Motor neuron (in vitro differentiated cells): Measurements from ENCODE around the gene TMEM253. TPM values are rescaled to one million over a fixed set of nuclear protein-coding genes. Genes with fewer than 3 reads are reported as not detected.

Source experiments
- ATAC-seq, 8 experiments: fragments of 200-7000 bp; cut with Tn5 transposase; replicated peaks in 6 of 8; 2 replicates each; pipeline ENCODE4 v1.8.0; 2021; ENCODE audit warnings: mild to moderate bottlenecking in 8 of 8, moderate library complexity in 8 of 8
- H3K27ac ChIP-seq, 2 donors: fragments of 250-450 bp; sonication (Bioruptor Pico); 2 replicates each; pipeline ENCODE4 v1.9.0; 2021; ENCODE audit warnings: antibody characterized with exemption in 2 of 2, mild to moderate bottlenecking in 2 of 2, moderate library complexity in 1 of 2
- H3K4me1 ChIP-seq, 2 donors: fragments of 250-450 bp; sonication (Bioruptor Pico); replicated peaks in 1 of 2; 2 replicates each; pipeline ENCODE4 v1.6.1; 2021; ENCODE audit warnings: antibody characterized with exemption in 2 of 2, mild to moderate bottlenecking in 2 of 2, moderate library complexity in 1 of 2
- H3K4me3 ChIP-seq, 5 donors: fragments of 250-450 bp; sonication (Bioruptor Pico); 2 replicates each; pipeline ENCODE4 v1.9.0; 2021; ENCODE audit warnings: antibody characterized with exemption in 5 of 5, mild to moderate bottlenecking in 5 of 5, moderate library complexity in 4 of 5
- WGBS, 10 experiments: fragments of 450-650 bp; shearing (Covaris generic); methylation state at CpG; one replicate each; pipeline ENCODE4 v1.0.0; 2022; 5-methylcytosine and 5-hydroxymethylcytosine counted together
- in situ Hi-C, 9 experiments: fragments of 400-800 bp; cut with MboI; loops; one replicate each; pipeline ENCODE4 v1.15.0; 2021; ENCODE audit warnings: low sequenced_read_pairs in 9 of 9, low pct_unique_long_range_greater_than_20kb in 2 of 9; ENCODE audit not compliant: unreplicated experiment in 9 of 9
- total RNA-seq, 8 experiments: library from RNA; unstranded; fragments of 300-600 nt; gene quantifications; 2 replicates each; pipeline versions ENCODE4 v1.2.3 to v1.2.4, GENCODE V29; 2022

The TMEM253 gene
- total RNA-seq, 8 experiments from 2014 or later: 0.37 to 2.5 (median 1.0) TPM

GRCh38 chr14:21061347-21061668 lies 39.6 kb upstream of the TMEM253 start:
- 62 to 100% (median 72%) methylated on average over 1 to 3 of the region's 3 CpGs; no CpG with 5 or more reads in 4 of the 10 experiments for WGBS, 10 experiments
- Histone ChIP-seq H3K4me3 (no peak overlapping the region), H3K4me1 (no peaks in the 10 kb centered on the region), H3K27ac (no peak overlapping the region)
- in situ Hi-C loops: no loop called here
- no peak for ATAC-seq

GRCh38 chr14:21063479-21063878 lies 37.4 kb upstream of the TMEM253 start:
- Histone ChIP-seq H3K27ac (no peak overlapping the region), H3K4me1 (peaks cover 0 to 3% of the 10 kb centered on the region in 2 donors), H3K4me3 (no peak overlapping the region)
- in situ Hi-C loops: no loop called here
- peak in 1 of 8 experiments; percentile 38 for ATAC-seq
- WGBS, 10 experiments: 15 to 83% (median 47%) methylated on average over 1 to 3 of the region's 3 CpGs

- no peak for ATAC-seq
- Histone ChIP-seq H3K27ac (no peak overlapping the region), H3K4me3 (no peak overlapping the region), H3K4me1 (peaks cover 9 to 13% of the 10 kb centered on the region in 2 donors)
- in situ Hi-C loops: no loop called here
- 42 to 100% (median 67%) methylated on average over 3 to 7 of the region's 7 CpGs for WGBS, 10 experiments
Measured at GRCh38 chr14:21066882-21067502, 33.9 kb upstream of the TMEM253 start.

- in situ Hi-C loops: no loop called here
- Histone ChIP-seq H3K27ac (peak overlapping the region; percentile 91 to 94), H3K4me1 (peaks cover 11 to 16% of the 10 kb centered on the region in 2 donors), H3K4me3 (peak overlapping the region; percentile 60 to 89 (median 79))
- peak in 4 of 8 experiments; percentile 5 to 9 (median 6) for ATAC-seq
- WGBS, 10 experiments: 0 to 30% (median 20%) methylated on average over 1 to 6 of the region's 45 CpGs; no CpG with 5 or more reads in 3 of the 10 experiments
Measured at GRCh38 chr14:21068521-21069387, 32.1 kb upstream of the TMEM253 start.

- peak overlapping the region; percentile 60 to 89 (median 79) for H3K4me3 ChIP-seq
- H3K4me1 ChIP-seq: peaks cover 11 to 16% of the 10 kb centered on the region in 2 donors
- 0 to 7% (median 0%) methylated on average over 1 to 9 of the region's 40 CpGs; no CpG with 5 or more reads in 7 of the 10 experiments for WGBS, 10 experiments
- peak in 7 of 8 experiments; percentile 4 to 45 (median 32) for ATAC-seq
- in situ Hi-C loops: no loop called here
- H3K27ac ChIP-seq: peak overlapping the region; percentile 91 to 94
Measured at GRCh38 chr14:21069388-21070082, 31.3 kb upstream of the TMEM253 start.

GRCh38 chr14:21070083-21070609 lies 30.7 kb upstream of the TMEM253 start, which contains the start of gene ARHGEF40:
TSS of gene ARHGEF40 (plus strand) at chr14:21070304. CDS start at chr14:21070397, 93 bp downstream.
- Histone ChIP-seq H3K27ac (peak within 1 kb of the TSS; percentile 91 to 94), H3K4me1 (peaks cover 11 to 16% of the 10 kb centered on the region in 2 donors), H3K4me3 (peak within 1 kb of the TSS; percentile 60 to 89 (median 79))
- peak; percentile 22 to 71 (median 59) for ATAC-seq
- in situ Hi-C loops: no loop called here
- WGBS, 10 experiments: no CpG with 5 or more reads among the region's 63 CpGs

- Histone ChIP-seq H3K27ac (peak overlapping the region; percentile 91 to 94), H3K4me1 (peaks cover 11 to 16% of the 10 kb centered on the region in 2 donors), H3K4me3 (peak overlapping the region; percentile 60 to 89 (median 79))
- WGBS, 10 experiments: 0 to 7% (median 6%) methylated on average over 1 to 3 of the region's 23 CpGs; no CpG with 5 or more reads in 7 of the 10 experiments
- peak; percentile 9 to 43 (median 22) for ATAC-seq
- in situ Hi-C loops: no loop called here
Measured at GRCh38 chr14:21070610-21071224, 30.1 kb upstream of the TMEM253 start.

- Histone ChIP-seq H3K27ac (peak overlapping the region; percentile 91 to 94), H3K4me3 (peak overlapping the region; percentile 60 to 89 (median 79)), H3K4me1 (peaks cover 11 to 16% of the 10 kb centered on the region in 2 donors)
- WGBS, 10 experiments: 0 to 7% (median 0%) methylated on average over 1 to 3 of the region's 37 CpGs; no CpG with 5 or more reads in 5 of the 10 experiments
- ATAC-seq: peak; percentile 66 to 77 (median 72)
- in situ Hi-C loops: no loop called here
Measured at GRCh38 chr14:21071225-21072030, 29.4 kb upstream of the TMEM253 start.

GRCh38 chr14:21072031-21072473 lies 28.8 kb upstream of the TMEM253 start:
- Histone ChIP-seq H3K4me3 (peak overlapping the region; percentile 60 to 89 (median 79)), H3K27ac (peak overlapping the region; percentile 91 to 94), H3K4me1 (peaks cover 11 to 16% of the 10 kb centered on the region in 2 donors)
- peak in 2 of 8 experiments; percentile 9 to 38 for ATAC-seq
- in situ Hi-C loops: no loop called here
- 0 to 63% (median 44%) methylated on average over 2 to 4 of the region's 4 CpGs; no CpG with 5 or more reads in 3 of the 10 experiments for WGBS, 10 experiments

GRCh38 chr14:21072781-21073339 lies 28.0 kb upstream of the TMEM253 start:
- H3K27ac ChIP-seq: no peak overlapping the region
- in situ Hi-C loops: no loop called here
- WGBS, 10 experiments: 92 to 100% (median 93%) methylated on average over 1 to 8 of the region's 9 CpGs; no CpG with 5 or more reads in 5 of the 10 experiments
- no peak for ATAC-seq
- no peak overlapping the region for H3K4me3 ChIP-seq
- peaks cover 11 to 16% of the 10 kb centered on the region in 2 donors for H3K4me1 ChIP-seq

GRCh38 chr14:21073921-21074320 lies 26.9 kb upstream of the TMEM253 start:
- WGBS, 10 experiments: 85 to 100% (median 94%) methylated on average over 1 to 5 of the region's 9 CpGs; no CpG with 5 or more reads in 6 of the 10 experiments
- Histone ChIP-seq H3K4me1 (peaks cover 8 to 9% of the 10 kb centered on the region in 2 donors), H3K4me3 (no peak overlapping the region), H3K27ac (no peak overlapping the region)
- ATAC-seq: no peak
- in situ Hi-C loops: no loop called here
